ENCODE data around the gene MTUS2. TPM values are rescaled to one million over a fixed set of nuclear protein-coding genes. Genes with fewer than 3 reads are reported as not detected.

Gene MTUS2
- total and polyA plus RNA-seq, 10 of the 15 experiments (the other 5 are each of a cell fraction or from before 2014, with no cell fraction given) = under 0.01 to 0.05 (median 0.02) TPM; not detected in 6

- 2% methylated on average over 3 of the region's 3 CpGs for WGBS (ENCODE audit: insufficient coverage, insufficient replicate concordance, low lambda C conversion rate, missing lambda C conversion rate)
- H3K36me3 ChIP-seq (ENCODE audit: control insufficient read depth in 2 of 2, insufficient read depth in 2 of 2, low read length in 1 of 2) = no peaks in the 10 kb centered on the region
- H3K9ac ChIP-seq (ENCODE audit: control insufficient read depth, insufficient read depth, low read length) = no peak overlapping the region
- POLR2A ChIA-PET = no interaction called here
- TF ChIP-seq IRF4 (IDR thresholded peaks at IDR 0.05; ENCODE audit: low read depth, low read length) (no peak), POLR2A (IDR thresholded peaks at IDR 0.05; ENCODE audit: low read depth, low read length) (no peak), NFYA (IDR thresholded peaks at IDR 0.05; ENCODE audit: borderline replicate concordance, low read depth, low read length) (no peak), YBX1 (IDR thresholded peaks at IDR 0.05) (no peak), YY1 (IDR thresholded peaks at IDR 0.05; ENCODE audit: low read depth, low read length) (no peak), EGR1 (IDR thresholded peaks at IDR 0.05; ENCODE audit: borderline replicate concordance in 1 of 2, low read depth in 2 of 2, low read length in 2 of 2) (no peak)
- TF ChIP-seq, protein P1, sequence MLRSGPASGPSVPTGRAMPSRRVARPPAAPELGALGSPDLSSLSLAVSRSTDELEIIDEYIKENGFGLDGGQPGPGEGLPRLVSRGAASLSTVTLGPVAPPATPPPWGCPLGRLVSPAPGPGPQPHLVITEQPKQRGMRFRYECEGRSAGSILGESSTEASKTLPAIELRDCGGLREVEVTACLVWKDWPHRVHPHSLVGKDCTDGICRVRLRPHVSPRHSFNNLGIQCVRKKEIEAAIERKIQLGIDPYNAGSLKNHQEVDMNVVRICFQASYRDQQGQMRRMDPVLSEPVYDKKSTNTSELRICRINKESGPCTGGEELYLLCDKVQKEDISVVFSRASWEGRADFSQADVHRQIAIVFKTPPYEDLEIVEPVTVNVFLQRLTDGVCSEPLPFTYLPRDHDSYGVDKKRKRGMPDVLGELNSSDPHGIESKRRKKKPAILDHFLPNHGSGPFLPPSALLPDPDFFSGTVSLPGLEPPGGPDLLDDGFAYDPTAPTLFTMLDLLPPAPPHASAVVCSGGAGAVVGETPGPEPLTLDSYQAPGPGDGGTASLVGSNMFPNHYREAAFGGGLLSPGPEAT (IDR thresholded peaks at IDR 0.05; ENCODE audit: low read depth) = no peak
- TF ChIP-seq, protein P2, sequence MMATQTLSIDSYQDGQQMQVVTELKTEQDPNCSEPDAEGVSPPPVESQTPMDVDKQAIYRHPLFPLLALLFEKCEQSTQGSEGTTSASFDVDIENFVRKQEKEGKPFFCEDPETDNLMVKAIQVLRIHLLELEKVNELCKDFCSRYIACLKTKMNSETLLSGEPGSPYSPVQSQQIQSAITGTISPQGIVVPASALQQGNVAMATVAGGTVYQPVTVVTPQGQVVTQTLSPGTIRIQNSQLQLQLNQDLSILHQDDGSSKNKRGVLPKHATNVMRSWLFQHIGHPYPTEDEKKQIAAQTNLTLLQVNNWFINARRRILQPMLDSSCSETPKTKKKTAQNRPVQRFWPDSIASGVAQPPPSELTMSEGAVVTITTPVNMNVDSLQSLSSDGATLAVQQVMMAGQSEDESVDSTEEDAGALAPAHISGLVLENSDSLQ (IDR thresholded peaks at IDR 0.05) = no peak
- H4K20me1 ChIP-seq (ENCODE audit: control insufficient read depth, insufficient read depth) = no peaks in the 10 kb centered on the region
- RAD21 ChIA-PET (ENCODE audit: unreplicated experiment) = no interaction called here
- intact Hi-C loops (cut with micrococcal nuclease; ENCODE audit: unreplicated experiment) (no loop called here), in situ Hi-C loops (cut with MboI) (no loop called here)
- CTCF ChIA-PET = no interaction called here
- peaks cover 9 to 15% of the 10 kb centered on the region in 2 experiments for H3K27me3 ChIP-seq (replicated peaks in 1 of 2; ENCODE audit: control insufficient read depth in 2 of 2, insufficient read depth in 2 of 2, low read length in 1 of 2)
- no peaks in the 10 kb centered on the region for H3K9me3 ChIP-seq (replicated peaks; ENCODE audit: control insufficient read depth, insufficient read depth, low read length)
- H3K4me1 ChIP-seq (ENCODE audit: control insufficient read depth, insufficient read depth, low read length) = no peaks in the 10 kb centered on the region
- SMC1A ChIA-PET (ENCODE audit: uncharacterized antibody, unreplicated experiment) = no interaction called here
- DNase-seq (ENCODE audit: low read depth, low spot score) (no peak), ATAC-seq (no peak), FAIRE-seq (no peak)
- no peaks in the 10 kb centered on the region for H3K79me2 ChIP-seq (ENCODE audit: control insufficient read depth, insufficient read depth, low read length)
- BruUV-seq (replicated peaks) = no TSS peak
- no peak overlapping the region for H3K4me3 ChIP-seq
- H2AFZ ChIP-seq (ENCODE audit: control insufficient read depth, low read depth, low read length) = no peak overlapping the region
- H3K4me2 ChIP-seq (ENCODE audit: control insufficient read depth, insufficient read depth) = no peak overlapping the region
- no peak overlapping the region for H3K27ac ChIP-seq (ENCODE audit: control insufficient read depth, insufficient read depth)
Observed at GRCh38 chr13:29427937-29428309, 607.8 kb downstream of the MTUS2 start.
